HEK293 (cell line): ENCODE data around the gene SCN1A.

ENCODE experiments used
- HOXA7 ChIP-seq: sonication (generic); formaldehyde crosslinking; IDR thresholded peaks from 2 replicates; pipeline ENCODE4 v1.8.1; 2022; ENCODE audit warnings: missing genetic modification reagents, borderline replicate concordance
- ZBTB7A ChIP-seq: fragments of 450-650 bp; formaldehyde crosslinking; IDR thresholded peaks from 2 replicates; pipeline ENCODE4 v1.5.1; 2016; ENCODE audit warnings: low read depth, missing biosample characterization, missing genetic modification characterization
- ZNF280D ChIP-seq: fragments of 450-650 bp; formaldehyde crosslinking; IDR thresholded peaks from 2 replicates; pipeline ENCODE4 v1.5.1; 2016; ENCODE audit warnings: missing biosample characterization, missing genetic modification characterization
- ZNF324 ChIP-seq: fragments of 450-650 bp; formaldehyde crosslinking; IDR thresholded peaks from 2 replicates; pipeline ENCODE4 v1.5.1; 2016; ENCODE audit warnings: missing biosample characterization, missing genetic modification characterization

- TF ChIP-seq ZNF324 (tag by site-specific recombination) (no peak), ZBTB7A (tag by site-specific recombination) (no peak), HOXA7 (CRISPR knock-in tag) (no peak), ZNF280D (tag by site-specific recombination) (no peak)
Observed at GRCh38 chr2:166017208-166017607, 110.6 kb downstream of the SCN1A start.
